GM21529 (cell line): Measurements from ENCODE around the gene B4GALT5.

ENCODE experiments used
- ATAC-seq: cut with Tn5 transposase; IDR thresholded peaks from one replicate; pipeline ENCODE4 v1.9.1; 2021; ENCODE audit not compliant: unreplicated experiment

B4GALT5 gene

DNA sequence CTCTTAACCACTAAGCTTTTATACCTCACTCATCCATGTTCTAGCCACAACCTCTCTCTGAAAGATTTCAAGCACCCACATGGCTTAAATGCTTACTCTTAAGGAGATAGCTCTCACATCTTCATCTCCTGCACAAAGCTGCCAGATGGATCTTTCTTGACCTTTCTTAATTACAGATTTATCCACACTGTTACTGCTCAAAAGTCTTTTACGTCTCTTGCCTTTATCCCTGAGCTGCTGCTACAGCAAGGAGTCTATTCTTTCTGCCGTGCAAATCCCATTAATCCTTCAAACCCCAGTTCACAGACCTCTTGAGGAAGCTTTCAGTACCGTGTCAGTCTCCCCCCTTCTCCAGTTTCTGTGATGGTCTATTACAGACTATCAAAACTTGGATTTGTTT lies 54.6 kb downstream of the B4GALT5 start:
- no peak for ATAC-seq

DNA sequence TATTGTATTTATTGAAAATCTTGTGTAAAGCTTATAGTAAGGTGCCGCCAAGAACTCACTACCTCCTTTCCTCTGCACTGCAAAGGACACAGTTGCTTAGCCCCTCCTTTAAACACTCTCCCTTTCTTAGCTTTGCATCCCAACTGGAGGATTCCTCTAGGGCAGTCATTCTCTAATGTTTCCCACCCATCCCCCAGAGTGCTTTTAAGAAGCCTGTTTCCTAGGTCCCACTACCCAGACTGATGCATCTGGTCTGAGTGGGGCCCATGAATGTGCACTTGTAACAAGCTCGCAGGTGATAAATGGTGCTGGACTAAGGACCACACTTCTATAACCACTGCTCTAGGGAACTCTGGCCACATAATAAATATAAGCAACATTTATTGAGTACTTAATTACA lies 55.2 kb downstream of the B4GALT5 start:
- no peak for ATAC-seq

DNA sequence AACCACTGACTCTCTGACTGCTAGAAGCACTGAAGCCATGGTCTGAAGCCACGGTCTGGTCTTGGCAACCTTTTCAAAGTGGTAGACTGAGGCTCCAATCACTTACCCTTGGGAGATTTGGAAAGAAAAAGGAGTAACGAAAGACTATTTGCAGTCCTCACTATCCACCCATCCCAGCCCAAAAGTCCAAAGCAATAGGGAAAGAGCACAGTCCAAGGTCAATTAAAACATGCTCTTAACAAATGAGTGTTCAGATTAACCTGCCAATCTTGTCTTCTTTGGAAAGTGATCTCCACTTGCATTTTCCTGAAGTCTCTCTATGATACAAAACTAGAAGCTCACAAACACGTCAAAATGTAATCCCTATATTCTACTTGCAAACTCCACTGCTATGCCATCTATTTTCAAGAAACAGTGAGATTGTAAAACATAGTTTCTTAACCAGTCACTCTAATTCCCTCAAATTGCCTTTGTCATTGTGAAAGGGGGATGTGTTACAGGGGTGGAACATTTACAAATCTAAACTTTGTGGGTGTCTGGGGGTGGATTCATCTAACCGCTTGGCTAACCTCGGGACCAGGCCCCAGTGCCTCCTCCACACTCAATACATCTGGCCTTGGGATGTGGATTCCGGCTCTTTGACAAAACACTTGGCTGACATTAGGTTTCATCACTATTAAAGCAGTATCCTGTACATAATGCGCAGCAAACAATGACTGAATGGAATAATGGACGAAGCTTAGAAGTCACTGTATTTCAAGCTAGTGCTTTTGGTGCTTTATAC lies 56.4 kb downstream of the B4GALT5 start:
- ATAC-seq: no peak

DNA sequence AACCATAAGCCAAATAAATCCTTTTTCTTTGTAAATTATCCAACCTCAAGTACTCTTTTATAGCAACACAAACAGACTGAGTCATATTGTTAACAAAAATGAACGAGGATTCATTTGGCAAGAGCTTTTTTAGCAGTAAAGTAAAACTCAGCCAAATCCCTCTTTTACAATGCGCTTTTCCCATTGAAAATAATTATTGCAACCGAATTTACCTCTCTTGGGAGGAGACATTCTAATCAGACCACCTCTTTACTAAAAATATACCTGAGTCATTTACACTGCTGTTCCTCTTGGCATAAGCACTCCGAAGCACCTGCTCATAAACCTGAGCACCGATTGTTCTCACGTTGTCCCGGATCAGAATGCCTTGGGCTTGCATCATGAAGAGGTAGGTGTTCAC lies 57.4 kb downstream of the B4GALT5 start:
- no peak for ATAC-seq

DNA sequence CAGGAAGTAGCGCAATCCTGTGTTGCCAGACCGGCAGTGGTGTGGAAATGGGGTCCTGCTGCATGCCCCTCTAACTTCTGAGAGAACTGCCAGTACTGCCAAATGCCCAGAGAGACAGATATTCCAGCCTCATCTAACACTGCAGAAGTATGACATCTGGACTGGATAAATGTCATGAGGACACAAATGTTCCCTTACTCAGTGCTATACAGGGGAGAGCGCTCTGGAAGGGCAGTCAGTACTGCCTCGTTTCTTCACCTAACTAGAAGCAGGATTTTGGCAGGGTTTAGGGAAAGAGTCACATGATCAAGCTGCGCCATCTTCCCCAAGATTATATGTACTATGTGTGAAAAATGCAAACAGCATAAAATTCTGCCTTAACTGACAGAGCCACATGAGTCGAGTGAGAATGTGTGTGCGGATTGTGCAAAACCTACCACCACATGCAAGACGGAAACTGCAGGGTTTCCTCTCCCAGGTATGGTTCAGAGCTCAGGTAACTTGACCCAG lies 59.7 kb downstream of the B4GALT5 start:
- no peak for ATAC-seq

DNA sequence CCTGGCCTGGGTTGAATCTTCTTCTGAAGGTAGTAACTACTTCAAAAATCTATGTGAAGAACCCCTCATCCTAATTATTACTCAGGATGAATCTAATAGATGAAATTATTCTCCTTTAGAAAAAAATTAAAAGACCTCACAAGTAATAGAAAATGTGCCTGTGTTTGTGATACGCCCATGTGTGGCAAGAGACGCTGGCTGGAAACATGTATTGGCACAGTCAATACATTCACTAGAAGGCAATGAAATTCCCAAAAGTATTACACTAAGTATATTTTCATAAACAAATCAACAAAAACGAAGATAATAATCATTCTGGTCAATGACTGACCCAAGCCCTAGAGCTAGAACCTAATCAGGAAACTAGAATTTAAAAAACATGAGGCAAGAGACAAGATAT lies 64.0 kb downstream of the B4GALT5 start:
- no peak for ATAC-seq

DNA sequence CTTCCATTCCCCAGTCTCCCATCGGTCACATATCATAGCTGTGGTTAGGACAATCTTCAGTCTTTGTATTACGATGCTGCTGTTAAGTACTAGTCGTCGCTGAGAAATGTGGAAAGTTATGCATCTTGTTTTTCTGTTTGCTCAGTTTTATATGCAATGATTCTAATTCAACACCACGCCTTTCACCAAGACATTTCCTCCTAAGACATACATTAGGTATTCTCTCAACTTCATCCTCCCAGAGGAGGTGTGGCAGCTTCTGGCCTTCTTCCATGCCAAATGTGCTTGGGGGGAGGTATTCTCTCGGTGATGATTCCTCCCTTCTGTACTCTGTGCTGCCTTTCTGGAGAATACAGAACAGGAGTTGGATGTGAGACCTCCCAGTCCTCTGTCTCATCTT lies 66.1 kb downstream of the B4GALT5 start:
- ATAC-seq: no peak

DNA sequence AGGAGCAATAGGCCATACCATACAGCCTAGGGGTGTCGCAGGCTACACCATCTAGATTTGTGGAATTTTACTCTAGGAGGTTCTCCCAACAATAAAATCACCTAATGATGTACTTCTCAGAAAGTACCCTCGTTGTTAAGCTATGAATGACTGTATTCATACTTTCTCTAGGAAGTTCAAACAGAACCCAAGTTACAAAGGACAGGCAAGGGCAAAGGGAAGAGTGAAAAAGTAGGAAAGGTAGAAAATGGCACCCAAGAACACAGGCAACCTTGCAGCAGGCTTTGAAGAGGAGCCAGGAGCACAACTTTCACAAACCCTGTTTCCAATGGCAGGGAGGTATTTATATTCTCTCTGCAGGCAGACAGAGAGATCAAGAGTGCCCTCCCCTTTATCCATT lies 67.2 kb downstream of the B4GALT5 start:
- ATAC-seq: no peak

DNA sequence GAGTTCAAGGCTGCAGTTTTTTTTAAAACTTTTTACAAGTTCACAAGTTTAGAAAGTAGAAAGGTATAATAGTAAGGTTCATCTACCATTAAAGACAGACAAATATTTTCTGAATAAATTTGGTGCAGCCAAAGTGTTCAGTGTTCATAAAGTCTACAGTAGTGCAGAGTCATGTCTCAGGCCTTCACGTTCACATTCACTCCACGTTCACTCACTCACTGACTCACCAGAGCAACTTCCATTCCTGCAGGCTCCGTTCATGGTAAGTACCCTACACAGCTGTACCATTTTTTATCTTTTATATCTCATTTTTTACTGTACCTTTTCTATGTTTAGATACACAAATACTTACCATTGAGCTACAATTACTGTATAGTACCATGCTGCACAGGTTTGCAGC lies 67.6 kb downstream of the B4GALT5 start:
- ATAC-seq: no peak

DNA sequence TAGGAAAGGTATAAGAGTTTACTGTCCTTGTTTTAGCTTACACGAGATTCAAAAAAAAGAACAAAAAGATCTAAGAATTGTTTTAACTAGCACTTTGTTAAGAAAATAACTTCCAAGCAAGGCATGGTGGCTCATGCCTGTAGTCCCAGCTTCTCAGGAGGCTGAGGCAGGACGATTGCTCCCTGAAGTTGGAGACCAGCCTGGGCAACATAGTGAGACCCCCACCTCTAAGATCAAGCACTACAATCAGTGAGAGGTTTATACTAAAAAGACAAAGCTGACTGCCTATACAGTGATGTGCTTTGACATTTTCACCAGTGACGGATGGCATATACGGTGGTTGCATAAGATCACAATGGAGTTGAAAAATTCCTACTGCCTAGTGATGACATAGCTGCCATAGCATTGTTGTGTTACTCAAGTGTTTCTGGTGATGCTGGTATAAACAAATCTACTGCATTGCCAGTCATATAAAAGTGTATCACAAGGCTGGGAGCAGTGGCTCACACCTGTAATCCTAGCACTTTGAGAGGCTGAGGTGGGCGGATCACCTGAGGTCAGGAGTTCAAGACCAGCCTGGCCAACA lies 68.6 kb downstream of the B4GALT5 start:
- no peak for ATAC-seq

DNA sequence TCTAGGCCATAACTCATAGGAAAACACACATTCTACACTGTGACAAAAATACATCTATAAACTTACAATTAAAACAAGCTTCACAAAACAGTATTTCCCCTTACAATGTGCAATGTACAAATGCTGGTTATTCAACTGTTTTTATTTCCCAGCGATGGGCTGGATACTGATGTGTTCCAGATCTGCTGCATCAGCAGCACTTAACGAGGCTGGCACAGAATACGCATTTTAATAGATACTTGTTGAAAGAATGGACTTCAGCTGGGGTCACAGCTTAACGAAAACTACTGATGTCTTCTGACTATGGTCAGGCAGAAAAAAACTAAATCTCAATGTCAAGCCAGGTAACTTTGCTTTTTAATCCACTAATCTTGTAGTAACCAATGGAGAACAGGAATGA lies 70.9 kb downstream of the B4GALT5 start:
- ATAC-seq: no peak

DNA sequence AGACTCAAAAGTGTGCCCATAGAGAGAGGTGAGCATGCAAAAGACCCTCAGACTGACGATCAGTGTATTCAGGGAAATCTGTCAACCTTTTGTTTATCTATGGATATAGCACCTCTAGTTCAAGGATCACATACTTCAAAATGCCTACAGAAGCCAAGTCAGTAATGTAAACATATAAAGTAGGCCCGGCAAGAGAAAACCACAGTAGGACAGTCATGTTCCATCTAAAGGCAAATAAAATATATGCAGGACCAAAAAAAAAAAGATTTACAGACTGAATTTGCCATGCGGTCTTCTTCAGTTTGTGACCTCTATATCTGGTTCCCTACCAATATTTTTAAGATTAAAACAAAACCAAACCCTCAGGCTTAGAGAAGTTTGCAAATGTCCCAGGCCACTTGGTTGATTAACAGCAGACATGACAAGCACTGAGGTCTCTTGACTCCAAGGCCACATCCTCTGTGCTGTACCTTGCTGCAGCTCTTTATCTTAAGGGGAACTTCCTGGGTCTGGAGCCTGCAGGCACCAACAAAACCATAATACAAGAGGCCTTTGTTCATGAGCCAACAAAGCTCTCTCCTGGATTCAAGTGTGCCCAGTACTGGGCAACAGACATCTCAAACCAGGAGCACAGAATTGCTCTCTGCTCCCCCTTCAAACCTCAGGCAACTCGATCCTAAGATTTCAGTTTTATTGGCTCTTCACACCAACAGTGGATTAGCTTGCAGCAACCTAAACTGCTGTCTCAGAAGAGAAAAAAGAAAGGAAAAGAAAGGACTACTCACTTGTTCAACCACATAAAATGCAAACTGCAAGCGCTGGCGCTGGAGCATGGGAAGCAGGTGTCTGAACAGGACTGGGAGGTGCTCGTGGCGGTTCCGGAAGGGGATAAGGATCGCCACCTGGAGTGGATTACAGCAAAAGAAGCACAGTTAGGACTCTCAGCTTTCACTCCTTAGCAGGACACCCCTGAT lies 71.7 kb downstream of the B4GALT5 start:
- no peak for ATAC-seq

DNA sequence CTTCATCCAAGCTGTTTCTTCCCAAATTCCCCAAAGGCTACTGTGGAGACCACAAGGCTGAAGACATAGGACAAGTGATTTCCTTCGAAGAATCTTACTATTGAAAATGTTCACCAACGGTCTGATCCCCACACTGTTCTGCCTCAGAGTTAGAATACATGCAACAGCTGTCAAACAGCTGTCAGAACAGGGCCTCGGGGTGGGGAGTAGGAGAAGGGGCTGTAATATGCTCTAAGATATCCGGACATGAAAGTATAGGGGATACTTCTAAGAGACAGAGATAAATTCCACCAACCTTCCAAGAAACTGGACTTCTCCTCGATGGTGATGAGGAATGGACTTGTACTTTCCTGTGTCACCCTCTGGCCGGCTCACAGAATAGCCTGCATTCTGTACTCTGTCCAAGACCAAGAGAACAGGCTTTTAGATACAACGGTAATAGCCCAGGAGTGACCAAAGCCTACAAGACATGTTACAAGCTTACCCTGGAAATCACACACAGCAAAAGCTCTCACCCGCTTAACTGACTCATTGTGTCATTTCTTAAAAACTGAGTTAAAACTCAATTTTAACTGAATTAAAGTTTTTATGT lies 76.5 kb downstream of the B4GALT5 start:
- ATAC-seq: no peak

DNA sequence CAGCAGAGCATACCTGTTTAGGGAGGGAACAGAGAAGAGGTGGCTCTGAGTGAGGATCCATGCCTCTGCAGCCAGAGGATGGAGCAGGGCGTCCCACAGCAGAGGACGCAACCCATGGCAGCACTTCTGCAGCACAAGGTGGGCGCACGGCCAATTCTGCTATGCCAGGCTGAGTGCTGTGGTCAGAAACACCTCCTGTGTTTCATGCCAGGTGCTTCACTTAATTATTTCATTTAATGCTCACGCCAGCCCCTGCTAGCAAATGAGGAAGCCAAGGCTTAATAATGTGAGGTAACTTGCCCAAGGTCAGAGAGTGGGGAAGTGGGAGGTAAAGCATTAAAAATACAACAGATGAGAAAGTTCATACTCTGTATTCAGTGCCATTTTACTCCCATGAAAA lies 77.2 kb downstream of the B4GALT5 start:
- no peak for ATAC-seq

DNA sequence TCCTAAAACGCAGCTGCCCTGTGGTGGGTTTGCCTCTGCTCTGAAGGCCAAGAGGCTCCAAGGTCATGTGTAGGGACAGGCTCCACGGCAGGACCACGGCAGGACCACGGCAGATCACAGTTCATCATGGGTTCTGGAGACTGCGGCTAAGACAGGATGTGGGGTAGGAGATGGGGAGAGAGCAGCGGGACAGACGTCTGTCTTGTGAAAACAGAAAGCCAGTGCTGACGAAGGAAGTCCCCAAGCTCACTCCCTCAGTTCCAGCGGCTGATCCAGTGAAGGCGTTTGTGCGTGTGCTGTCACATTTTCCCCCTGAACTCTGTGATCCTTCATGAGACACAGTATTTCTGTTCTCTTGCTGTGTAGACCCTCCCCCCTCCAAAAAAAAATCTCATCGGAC lies 77.8 kb downstream of the B4GALT5 start:
- no peak for ATAC-seq

DNA sequence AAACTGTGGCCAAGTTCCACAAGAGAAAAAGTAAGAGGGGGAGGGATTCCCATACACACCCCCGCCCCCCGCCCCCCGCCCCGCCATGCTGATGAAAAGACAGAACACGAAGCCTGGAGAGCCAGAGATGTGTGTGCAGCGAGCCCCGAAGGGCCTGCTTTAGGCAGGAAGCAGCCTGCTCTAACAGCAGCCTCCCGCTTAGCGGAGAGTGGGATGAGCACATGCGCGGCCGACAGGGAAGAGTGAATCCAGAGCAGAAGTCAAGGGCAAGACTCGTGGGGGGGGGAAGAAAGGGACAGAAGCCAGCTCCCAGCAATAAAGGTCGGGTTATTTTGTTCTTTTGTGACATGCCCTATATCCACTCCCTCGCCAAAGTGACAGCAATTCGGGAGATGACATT lies 78.5 kb downstream of the B4GALT5 start:
- no peak for ATAC-seq

DNA sequence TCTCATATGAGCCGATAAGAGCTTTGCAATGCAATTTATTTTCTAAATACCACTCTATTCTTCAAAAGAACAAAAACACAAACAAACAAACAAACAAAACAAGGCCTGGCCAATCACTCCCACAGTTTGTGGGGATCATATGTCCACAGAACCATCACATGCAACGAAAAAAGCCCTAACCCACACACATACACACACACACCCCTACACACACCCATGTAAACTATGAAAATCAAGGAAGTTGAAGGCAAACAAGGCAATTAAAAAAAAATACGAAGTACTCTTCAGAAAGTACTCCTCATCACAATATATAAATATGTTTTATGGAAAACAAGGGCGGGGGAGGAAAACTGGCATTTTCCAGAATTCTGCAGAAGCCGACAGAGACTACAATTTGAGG lies 79.6 kb downstream of the B4GALT5 start:
- no peak for ATAC-seq

DNA sequence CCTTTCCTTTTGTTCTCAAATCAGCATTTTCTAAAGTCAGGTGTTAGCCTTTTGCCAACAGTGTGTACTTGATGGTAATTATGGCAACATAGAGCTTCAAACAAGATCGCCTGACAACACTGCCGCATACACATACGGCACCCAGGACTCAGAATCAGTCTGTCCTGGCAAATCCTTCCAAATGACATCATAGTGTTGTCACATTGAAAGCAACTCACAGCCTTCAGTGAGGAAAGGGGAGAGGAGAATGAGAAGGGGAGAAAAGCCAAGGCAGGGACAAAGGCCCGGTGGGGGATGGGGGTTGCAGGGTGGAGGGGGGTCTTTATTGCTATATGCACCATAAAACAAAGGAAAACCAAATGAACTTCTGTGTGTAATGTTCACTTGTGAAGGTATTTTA lies 80.0 kb downstream of the B4GALT5 start:
- no peak for ATAC-seq

DNA sequence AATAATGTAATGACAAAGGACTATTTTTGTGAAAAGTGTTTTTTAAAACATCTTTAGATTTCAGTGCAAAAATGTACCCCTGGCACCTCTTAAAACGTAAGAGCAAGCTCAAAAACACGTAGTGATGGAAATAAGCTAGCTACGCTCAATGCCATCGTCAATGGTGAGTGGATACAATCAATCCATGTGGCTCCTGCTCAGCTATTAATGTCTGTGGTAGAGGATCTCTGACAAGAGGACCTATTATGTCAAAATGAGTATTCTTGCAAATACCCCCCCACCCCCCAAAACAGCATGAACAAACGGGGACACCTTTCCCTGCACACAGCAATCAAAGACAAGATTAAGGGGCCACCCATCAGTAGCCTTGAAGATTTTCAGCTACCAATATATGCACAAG lies 80.7 kb downstream of the B4GALT5 start:
- ATAC-seq: no peak

DNA sequence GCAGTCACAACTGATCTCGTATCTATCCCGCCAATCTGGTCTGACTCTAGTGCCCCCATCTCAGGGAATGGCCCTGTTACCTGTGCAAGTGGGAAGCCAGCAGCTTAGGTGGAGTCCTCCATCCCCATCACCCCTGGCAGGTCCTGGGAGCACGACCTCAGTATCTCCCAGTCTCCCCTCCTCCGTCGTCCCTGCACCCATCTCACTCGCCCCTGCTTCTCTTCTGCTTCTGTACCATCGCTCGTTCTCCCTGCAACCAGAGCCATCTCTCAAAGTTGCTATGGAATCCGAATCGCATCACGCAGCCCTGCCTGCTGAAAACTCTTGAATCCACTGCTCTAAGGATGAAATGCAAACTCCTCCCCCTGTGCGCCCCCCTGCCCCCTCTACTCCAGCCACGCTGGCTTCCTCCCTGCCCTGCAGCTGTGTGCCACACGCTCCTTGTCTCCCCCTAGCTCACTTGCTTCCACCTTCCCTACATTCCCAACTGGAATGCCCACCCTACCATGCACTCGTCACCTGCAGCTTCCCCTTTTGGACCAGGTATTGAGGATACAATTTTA lies 81.7 kb downstream of the B4GALT5 start:
- ATAC-seq: no peak
